ENCODE measurements around the gene ACSL1. TPM values are rescaled to one million over a fixed set of nuclear protein-coding genes. Genes with fewer than 3 reads are reported as not detected.
A peak's percentile ranks its signal among the peaks of the same experiment; 100 is the strongest.

Gene ACSL1
- total and polyA plus RNA-seq, 2 of the 8 experiments (the other 6 are each of a cell fraction or from before 2014, with no cell fraction given), result 2.3 to 8.7 TPM

- no peak overlapping the region for H2BK12ac ChIP-seq (ENCODE audit: low read depth, low read length)
- H3K56ac ChIP-seq (replicated peaks; ENCODE audit: insufficient read length, low read depth, low read length), result no peak overlapping the region
- no peak overlapping the region for H2AFZ ChIP-seq (ENCODE audit: low read length)
- H3K79me2 ChIP-seq (ENCODE audit: control insufficient read depth in 1 of 2, insufficient read depth in 2 of 2, low read length in 2 of 2), result no peaks in the 10 kb centered on the region
- peaks cover 0 to 2% of the 10 kb centered on the region in 2 experiments for H4K20me1 ChIP-seq (replicated peaks in 1 of 2; ENCODE audit: control insufficient read depth in 1 of 2, insufficient read depth in 2 of 2, low read length in 2 of 2)
- H3K4ac ChIP-seq (replicated peaks; ENCODE audit: insufficient read length, low read depth, low read length), result no peak overlapping the region
- H2BK15ac ChIP-seq (ENCODE audit: low read length), result no peak overlapping the region
- peaks cover 0 to 2% (median 0%) of the 10 kb centered on the region in 4 experiments; a peak in 4 of 7 replicates for H3K4me1 ChIP-seq (replicated peaks in 1 of 4; ENCODE audit: control insufficient read depth in 3 of 4, insufficient read depth in 4 of 4, low read length in 3 of 4)
- H2BK120ac ChIP-seq (replicated peaks; ENCODE audit: low read depth, low read length), result no peak overlapping the region
- no peak overlapping the region for H3K9ac ChIP-seq (replicated peaks in 1 of 4; ENCODE audit: extremely low read depth in 1 of 4, low read depth in 3 of 4, low read length in 3 of 4)
- H3K14ac ChIP-seq (ENCODE audit: insufficient read length), result no peak overlapping the region
- no peaks in the 10 kb centered on the region for H3K79me1 ChIP-seq (ENCODE audit: low read depth, low read length)
- peaks cover 19 to 44% (median 32%) of the 10 kb centered on the region in 4 experiments for H3K27me3 ChIP-seq (replicated peaks in 1 of 4; ENCODE audit: control insufficient read depth in 3 of 4, extremely low read depth in 1 of 4, insufficient read depth in 3 of 4, low read length in 3 of 4)
- H2AK5ac ChIP-seq (ENCODE audit: low read depth, low read length), result no peak overlapping the region
- no peak overlapping the region for H4K91ac ChIP-seq (replicated peaks; ENCODE audit: insufficient read length, low read length)
- H3K9me3 ChIP-seq (ENCODE audit: insufficient read depth in 2 of 2, low read depth in 1 of 2, low read length in 1 of 2), result no peaks in the 10 kb centered on the region
- no peaks in the 10 kb centered on the region; a peak in 1 of 8 replicates for H3K36me3 ChIP-seq (ENCODE audit: control insufficient read depth in 2 of 4, insufficient read depth in 4 of 4, low read length in 3 of 4)
- H2BK5ac ChIP-seq (ENCODE audit: low read depth, low read length), result no peak overlapping the region
- peak overlapping the region; percentile 26 to 89 (median 40); a peak in 7 of 8 replicates for H3K4me3 ChIP-seq (ENCODE audit: extremely low read depth in 1 of 4, insufficient read depth in 2 of 4, low read depth in 3 of 4, low read length in 4 of 4)
- H4K5ac ChIP-seq (ENCODE audit: insufficient read length, low read depth, low read length), result no peak overlapping the region
- H3K18ac ChIP-seq (ENCODE audit: extremely low read depth, low read length), result no peak overlapping the region
- ChIA-PET CTCF (ENCODE audit: partially characterized antibody) (interaction anchor here (0.8 kb wide), 1 partner anchor 157 kb away, joined by 3 read pairs; no protein-coding TSS in a partner anchor), POLR2A (ENCODE audit: partially characterized antibody) (interaction anchor here (0.6 to 1.4 kb wide), 2 partner anchors 12 to 92 kb away, joined by 3 to 9 read pairs; no protein-coding TSS in a partner anchor)
- H2BK20ac ChIP-seq (ENCODE audit: low read length), result no peak overlapping the region
- 11% methylated on average over 74 of the region's 92 CpGs; no CpG with 5 or more reads in 1 of the 2 experiments for WGBS, 2 experiments (ENCODE audit: extremely low coverage in 1 of 2, insufficient coverage in 1 of 2, insufficient read length in 1 of 2, insufficient replicate concordance in 2 of 2, low coverage in 1 of 2, low lambda C conversion rate in 2 of 2, missing lambda C conversion rate in 1 of 2)
- no peak for FAIRE-seq
- H3K23me2 ChIP-seq (ENCODE audit: low read depth, low read length), result peaks cover 12% of the 10 kb centered on the region; the same call in 1 of the 2 replicates
- peak overlapping the region; percentile 75; the same call in 1 of the 2 replicates for H4K8ac ChIP-seq (ENCODE audit: extremely low read depth, insufficient read depth, low read length)
- H3K4me2 ChIP-seq (ENCODE audit: insufficient read depth in 1 of 2, low read depth in 2 of 2, low read length in 2 of 2), result peak overlapping the region; percentile 72 to 75
- no peak overlapping the region for H3K27ac ChIP-seq (ENCODE audit: low read depth, low read length)
- no peak overlapping the region for H3K23ac ChIP-seq (ENCODE audit: insufficient read length)
- peak in 1 of 2 experiments; percentile 54 for DNase-seq (ENCODE audit: low read depth in 1 of 2, low spot score in 2 of 2)
- TF ChIP-seq RNF2 (IDR thresholded peaks at IDR 0.05; ENCODE audit: borderline replicate concordance, low read depth, low read length, missing control alignments, poor library complexity, severe bottlenecking) (peak; percentile 33), CHD2 (IDR thresholded peaks at IDR 0.05; ENCODE audit: low read length) (no peak), CBX8 (IDR thresholded peaks at IDR 0.05; ENCODE audit: borderline replicate concordance, low read depth, low read length) (no peak), CEBPB (IDR thresholded peaks at IDR 0.05; ENCODE audit: low read depth, low read length) (no peak), EZH2 (IDR thresholded peaks at IDR 0.05; ENCODE audit: low read depth, low read length, severe bottlenecking) (peak; percentile 59), CTCF (IDR thresholded peaks at IDR 0.05; ENCODE audit: control extremely low read depth in 1 of 3, insufficient read depth in 1 of 3, low read depth in 1 of 3, low read length in 3 of 3) (no peak), SUZ12 (IDR thresholded peaks at IDR 0.05; ENCODE audit: low read length) (peak; percentile 84), POLR2A (IDR thresholded peaks at IDR 0.05; ENCODE audit: control extremely low read depth in 1 of 2, low read depth in 2 of 2, low read length in 2 of 2) (no peak), SIN3A (conservative IDR thresholded peaks at IDR 0.05 in 1 of 2, IDR thresholded peaks at IDR 0.05 in 1 of 2; ENCODE audit: low read depth in 1 of 2, low read length in 2 of 2) (no peak)
These were observed 450 bp downstream of the ACSL1 start for GRCh38 chr4:184825141-184825895.

Measured in H1 (cell line).